Colon (tissue), 2 donors: ENCODE measurements around the gene JAZF1.
"Not testable (repeated sequence)": the region's sequence is repeated elsewhere in the genome, so short reads cannot be mapped to it uniquely, and the experiment has no call there.

Experiments used
- FAIRE-seq: peaks from 2 replicates; lab custom pipeline; 2012; peaks lifted over from hg19 to GRCh38; lab: Jason Lieb, UNC
- donor health status: control.
- donor health status: control.

JAZF1 gene

GRCh38 chr7:27936047-27936767 lies 244.4 kb downstream of the JAZF1 start:
- FAIRE-seq = no peak

GRCh38 chr7:27933671-27934565 lies 246.7 kb downstream of the JAZF1 start:
- no peak for FAIRE-seq

GRCh38 chr7:27930910-27931476 lies 249.6 kb downstream of the JAZF1 start:
- FAIRE-seq = no peak

- FAIRE-seq = no peak
These were observed 251.5 kb downstream of the JAZF1 start for GRCh38 chr7:27929127-27929526.

GRCh38 chr7:27928001-27928400 lies 252.6 kb downstream of the JAZF1 start:
- FAIRE-seq = no peak

GRCh38 chr7:27925573-27926201 lies 254.9 kb downstream of the JAZF1 start:
- no peak for FAIRE-seq

- no peak for FAIRE-seq
These were observed 257.0 kb downstream of the JAZF1 start for GRCh38 chr7:27923642-27923980.

- FAIRE-seq = no peak
These were observed 257.5 kb downstream of the JAZF1 start for GRCh38 chr7:27922907-27923641.

- FAIRE-seq = not testable (repeated sequence)
These were observed 258.2 kb downstream of the JAZF1 start for GRCh38 chr7:27922389-27922788.

- FAIRE-seq = peak; percentile 36
These were observed 259.3 kb downstream of the JAZF1 start for GRCh38 chr7:27921081-27921836.

- FAIRE-seq = no peak
These were observed 260.2 kb downstream of the JAZF1 start for GRCh38 chr7:27920281-27920946.

- FAIRE-seq = no peak
These were observed 262.1 kb downstream of the JAZF1 start for GRCh38 chr7:27918503-27918902.

GRCh38 chr7:27917774-27918314 lies 262.8 kb downstream of the JAZF1 start:
- no peak for FAIRE-seq

GRCh38 chr7:27917119-27917518 lies 263.5 kb downstream of the JAZF1 start:
- no peak for FAIRE-seq

GRCh38 chr7:27916372-27916771 lies 264.2 kb downstream of the JAZF1 start:
- no peak for FAIRE-seq

- FAIRE-seq = no peak
These were observed 266.2 kb downstream of the JAZF1 start for GRCh38 chr7:27914409-27914808.

GRCh38 chr7:27912751-27913150 lies 267.8 kb downstream of the JAZF1 start:
- no peak for FAIRE-seq

- FAIRE-seq = no peak
These were observed 268.7 kb downstream of the JAZF1 start for GRCh38 chr7:27911920-27912319.

- no peak for FAIRE-seq
These were observed 270.3 kb downstream of the JAZF1 start for GRCh38 chr7:27910326-27910725.

GRCh38 chr7:27908534-27909165 lies 271.9 kb downstream of the JAZF1 start:
- no peak for FAIRE-seq
